HEK293 (cell line): ENCODE results near the gene LYL1.

Experiments
- CTCF ChIA-PET: fragments of 350-600 bp; formaldehyde crosslinking; extraction: SDS; loops from one replicate; lab custom pipeline; 2021; ENCODE audit warnings: antibody characterized with exemption; lab: Yijun Ruan, JAX
- POLR2A ChIA-PET: fragments of 300-600 bp; formaldehyde crosslinking; extraction: SDS; loops from one replicate; lab custom pipeline; 2020; ENCODE audit warnings: antibody characterized with exemption, inconsistent platforms; lab: Yijun Ruan, JAX
- H3K27ac ChIP-seq: fragments of 200-500 bp; sonication (Bioruptor generic); 2 replicates; pipeline ENCODE4 v1.5.1; 2014; ENCODE audit warnings: low read depth, low read length, control low read depth, inconsistent platforms; ENCODE audit errors: extremely low read depth
- H3K36me3 ChIP-seq, 2 experiments: fragments of 200-500 bp in 1 of 2; sonication (Bioruptor generic) in 1 of 2; 1 replicate in 1 of 2; 2 replicates in 1 of 2; pipeline ENCODE4 v1.5.1; 2014 to 2017; ENCODE audit warnings: inconsistent platforms in 2 of 2, low read length in 2 of 2; ENCODE audit not compliant: control insufficient read depth in 2 of 2, insufficient read depth in 1 of 2
- H3K4me1 ChIP-seq: fragments of 200-500 bp; sonication (Bioruptor generic); 2 replicates; pipeline ENCODE4 v1.5.1; 2014; ENCODE audit warnings: mild to moderate bottlenecking, low read length, inconsistent platforms; ENCODE audit not compliant: control insufficient read depth, insufficient read depth
- H3K4me3 ChIP-seq: 2 replicates; pipeline ENCODE4 v1.5.1; 2011; ENCODE audit warnings: low read depth, mild to moderate bottlenecking, control low read depth, low read length, moderate library complexity
- H3K9me3 ChIP-seq: fragments of 200-500 bp; sonication (Bioruptor generic); 2 replicates; pipeline ENCODE4 v1.5.1; 2014; ENCODE audit warnings: low read depth, low read length, inconsistent platforms; ENCODE audit not compliant: control insufficient read depth, insufficient read depth
- GFI1B ChIP-seq: fragments of 450-650 bp; formaldehyde crosslinking; IDR thresholded peaks from 2 replicates; pipeline ENCODE4 v1.5.1; 2016; ENCODE audit warnings: missing biosample characterization, missing genetic modification characterization
- GLIS2 ChIP-seq: fragments of 450-650 bp; formaldehyde crosslinking; IDR thresholded peaks from 2 replicates; pipeline ENCODE4 v1.5.1; 2016; ENCODE audit warnings: missing biosample characterization, missing genetic modification characterization
- IKZF3 ChIP-seq: fragments of 450-650 bp; IDR thresholded peaks from 2 replicates; pipeline ENCODE4 v1.5.0; 2018; ENCODE audit warnings: missing biosample characterization, mild to moderate bottlenecking, missing genetic modification characterization, moderate library complexity
- PBX3 ChIP-seq: sonication (generic); formaldehyde crosslinking; IDR thresholded peaks from 2 replicates; pipeline ENCODE4 v1.8.1; 2022; ENCODE audit warnings: mild to moderate bottlenecking, moderate library complexity, missing genetic modification reagents
- PRDM4 ChIP-seq: fragments of 450-650 bp; formaldehyde crosslinking; IDR thresholded peaks from 2 replicates; pipeline ENCODE4 v1.5.1; 2017; ENCODE audit warnings: missing biosample characterization, missing genetic modification characterization
- SP7 ChIP-seq: fragments of 450-650 bp; formaldehyde crosslinking; IDR thresholded peaks from 2 replicates; pipeline ENCODE4 v1.5.1; 2016; ENCODE audit warnings: missing biosample characterization, missing genetic modification characterization
- WT1 ChIP-seq: fragments of 450-650 bp; formaldehyde crosslinking; IDR thresholded peaks from 2 replicates; pipeline ENCODE4 v1.5.1; 2016; ENCODE audit warnings: missing biosample characterization, missing genetic modification characterization
- ZBTB7A ChIP-seq: fragments of 450-650 bp; formaldehyde crosslinking; IDR thresholded peaks from 2 replicates; pipeline ENCODE4 v1.5.1; 2016; ENCODE audit warnings: low read depth, missing biosample characterization, missing genetic modification characterization
- ZEB2 ChIP-seq: fragments of 450-650 bp; formaldehyde crosslinking; IDR thresholded peaks from 2 replicates; pipeline ENCODE4 v1.5.1; 2016; ENCODE audit warnings: missing biosample characterization, missing genetic modification characterization
- ZNF132 ChIP-seq: fragments of 450-650 bp; formaldehyde crosslinking; IDR thresholded peaks from 2 replicates; pipeline ENCODE4 v1.5.1; 2017; ENCODE audit warnings: missing biosample characterization, missing genetic modification characterization, borderline replicate concordance
- ZNF138 ChIP-seq: fragments of 450-650 bp; formaldehyde crosslinking; IDR thresholded peaks from 2 replicates; pipeline ENCODE4 v1.5.1; 2016; ENCODE audit warnings: missing biosample characterization, missing genetic modification characterization, borderline replicate concordance
- ZNF140 ChIP-seq: fragments of 450-650 bp; formaldehyde crosslinking; IDR thresholded peaks from 2 replicates; pipeline ENCODE4 v1.5.1; 2016; ENCODE audit warnings: missing biosample characterization, missing genetic modification characterization
- ZNF19 ChIP-seq: fragments of 450-650 bp; formaldehyde crosslinking; IDR thresholded peaks from 2 replicates; pipeline ENCODE4; 2016; ENCODE audit warnings: missing biosample characterization, missing genetic modification characterization, low read depth
- ZNF214 ChIP-seq: fragments of 450-650 bp; formaldehyde crosslinking; IDR thresholded peaks from 2 replicates; pipeline ENCODE4 v1.5.1; 2017; ENCODE audit warnings: missing biosample characterization, mild to moderate bottlenecking, missing genetic modification characterization, borderline replicate concordance
- ZNF223 ChIP-seq: fragments of 450-650 bp; formaldehyde crosslinking; IDR thresholded peaks from 2 replicates; pipeline ENCODE4 v1.5.1; 2016; ENCODE audit warnings: missing biosample characterization, missing genetic modification characterization
- ZNF341 ChIP-seq: fragments of 450-650 bp; formaldehyde crosslinking; IDR thresholded peaks from 2 replicates; pipeline ENCODE4; 2016; ENCODE audit warnings: low read depth, missing biosample characterization, missing genetic modification characterization
- ZNF350 ChIP-seq: fragments of 450-650 bp; formaldehyde crosslinking; IDR thresholded peaks from 2 replicates; pipeline ENCODE4 v1.5.0; 2017; ENCODE audit warnings: missing biosample characterization, mild to moderate bottlenecking, missing genetic modification characterization
- ZNF394 ChIP-seq: fragments of 450-650 bp; formaldehyde crosslinking; IDR thresholded peaks from 2 replicates; pipeline ENCODE4 v1.5.1; 2016; ENCODE audit warnings: missing biosample characterization, missing genetic modification characterization, mild to moderate bottlenecking, moderate library complexity, borderline replicate concordance
- ZNF398 ChIP-seq: fragments of 450-650 bp; formaldehyde crosslinking; IDR thresholded peaks from 2 replicates; pipeline ENCODE4 v1.5.1; 2017; ENCODE audit warnings: missing biosample characterization, missing genetic modification characterization
- ZNF747 ChIP-seq: fragments of 450-650 bp; formaldehyde crosslinking; IDR thresholded peaks from 2 replicates; pipeline ENCODE4 v1.5.1; 2016; ENCODE audit warnings: missing biosample characterization, missing genetic modification characterization
- ZSCAN30 ChIP-seq: fragments of 450-650 bp; IDR thresholded peaks from 2 replicates; pipeline ENCODE4 v1.5.1; 2018; ENCODE audit warnings: missing biosample characterization, mild to moderate bottlenecking, missing genetic modification characterization, moderate library complexity
- TF ChIP-seq, protein P1 (sequence below): fragments of 450-650 bp; formaldehyde crosslinking; IDR thresholded peaks from 2 replicates; pipeline ENCODE4 v1.5.1; 2016; ENCODE audit warnings: missing biosample characterization, missing genetic modification characterization, borderline replicate concordance

The LYL1 gene

GRCh38 chr19:13095934-13096927 is 6.4 kb downstream of the LYL1 start (continued):
- peak; percentile 20 for TF ChIP-seq ZNF398 (tag by site-specific recombination)
- peak; percentile 56; the same call in 1 of the 2 replicates for TF ChIP-seq ZNF341 (tag by site-specific recombination)
- no peak for TF ChIP-seq ZNF138 (tag by site-specific recombination)
- TF ChIP-seq, protein P1, sequence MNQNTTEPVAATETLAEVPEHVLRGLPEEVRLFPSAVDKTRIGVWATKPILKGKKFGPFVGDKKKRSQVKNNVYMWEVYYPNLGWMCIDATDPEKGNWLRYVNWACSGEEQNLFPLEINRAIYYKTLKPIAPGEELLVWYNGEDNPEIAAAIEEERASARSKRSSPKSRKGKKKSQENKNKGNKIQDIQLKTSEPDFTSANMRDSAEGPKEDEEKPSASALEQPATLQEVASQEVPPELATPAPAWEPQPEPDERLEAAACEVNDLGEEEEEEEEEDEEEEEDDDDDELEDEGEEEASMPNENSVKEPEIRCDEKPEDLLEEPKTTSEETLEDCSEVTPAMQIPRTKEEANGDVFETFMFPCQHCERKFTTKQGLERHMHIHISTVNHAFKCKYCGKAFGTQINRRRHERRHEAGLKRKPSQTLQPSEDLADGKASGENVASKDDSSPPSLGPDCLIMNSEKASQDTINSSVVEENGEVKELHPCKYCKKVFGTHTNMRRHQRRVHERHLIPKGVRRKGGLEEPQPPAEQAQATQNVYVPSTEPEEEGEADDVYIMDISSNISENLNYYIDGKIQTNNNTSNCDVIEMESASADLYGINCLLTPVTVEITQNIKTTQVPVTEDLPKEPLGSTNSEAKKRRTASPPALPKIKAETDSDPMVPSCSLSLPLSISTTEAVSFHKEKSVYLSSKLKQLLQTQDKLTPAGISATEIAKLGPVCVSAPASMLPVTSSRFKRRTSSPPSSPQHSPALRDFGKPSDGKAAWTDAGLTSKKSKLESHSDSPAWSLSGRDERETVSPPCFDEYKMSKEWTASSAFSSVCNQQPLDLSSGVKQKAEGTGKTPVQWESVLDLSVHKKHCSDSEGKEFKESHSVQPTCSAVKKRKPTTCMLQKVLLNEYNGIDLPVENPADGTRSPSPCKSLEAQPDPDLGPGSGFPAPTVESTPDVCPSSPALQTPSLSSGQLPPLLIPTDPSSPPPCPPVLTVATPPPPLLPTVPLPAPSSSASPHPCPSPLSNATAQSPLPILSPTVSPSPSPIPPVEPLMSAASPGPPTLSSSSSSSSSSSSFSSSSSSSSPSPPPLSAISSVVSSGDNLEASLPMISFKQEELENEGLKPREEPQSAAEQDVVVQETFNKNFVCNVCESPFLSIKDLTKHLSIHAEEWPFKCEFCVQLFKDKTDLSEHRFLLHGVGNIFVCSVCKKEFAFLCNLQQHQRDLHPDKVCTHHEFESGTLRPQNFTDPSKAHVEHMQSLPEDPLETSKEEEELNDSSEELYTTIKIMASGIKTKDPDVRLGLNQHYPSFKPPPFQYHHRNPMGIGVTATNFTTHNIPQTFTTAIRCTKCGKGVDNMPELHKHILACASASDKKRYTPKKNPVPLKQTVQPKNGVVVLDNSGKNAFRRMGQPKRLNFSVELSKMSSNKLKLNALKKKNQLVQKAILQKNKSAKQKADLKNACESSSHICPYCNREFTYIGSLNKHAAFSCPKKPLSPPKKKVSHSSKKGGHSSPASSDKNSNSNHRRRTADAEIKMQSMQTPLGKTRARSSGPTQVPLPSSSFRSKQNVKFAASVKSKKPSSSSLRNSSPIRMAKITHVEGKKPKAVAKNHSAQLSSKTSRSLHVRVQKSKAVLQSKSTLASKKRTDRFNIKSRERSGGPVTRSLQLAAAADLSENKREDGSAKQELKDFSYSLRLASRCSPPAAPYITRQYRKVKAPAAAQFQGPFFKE: no peak
- TF ChIP-seq ZSCAN30 (tag by site-specific recombination): no peak
- TF ChIP-seq WT1 (tag by site-specific recombination): peak; percentile 34; the same call in 1 of the 2 replicates
- no peak for TF ChIP-seq ZNF19

GRCh38 chr19:13095393-13095784 is 7.3 kb downstream of the LYL1 start:
- H3K4me3 ChIP-seq: no peak overlapping the region
- POLR2A ChIA-PET: interaction anchor here (0.5 to 1.8 kb wide), 6 partner anchors 53 to 339 kb away, joined by 3 to 9 read pairs (median 6); partner anchors contain the start of gene DAND5

GRCh38 chr19:13094771-13095392 is 7.8 kb downstream of the LYL1 start:
- H3K27ac ChIP-seq: no peak overlapping the region
- POLR2A ChIA-PET: interaction anchor here (0.5 to 1.8 kb wide), 5 partner anchors 54 to 126 kb away, joined by 3 to 9 read pairs (median 6); partner anchors contain the start of gene DAND5
- no peaks in the 10 kb centered on the region for H3K4me1 ChIP-seq
- no peaks in the 10 kb centered on the region for H3K9me3 ChIP-seq
- peaks cover 0 to 9% of the 10 kb centered on the region in 2 experiments; a peak in 1 of 3 replicates for H3K36me3 ChIP-seq
- no peak overlapping the region for H3K4me3 ChIP-seq
- CTCF ChIA-PET: interaction anchor here (1.0 to 7.7 kb wide), 20 partner anchors 9 to 183 kb away, joined by 3 to 274 read pairs (median 6); no protein-coding TSS in a partner anchor
- no peak for TF ChIP-seq SP7 (tag by site-specific recombination)
- TF ChIP-seq ZNF223: no peak
- TF ChIP-seq ZNF214 (tag by site-specific recombination): no peak
- no peak for TF ChIP-seq ZNF350 (tag by site-specific recombination)
- no peak for TF ChIP-seq ZNF747 (tag by site-specific recombination)
- TF ChIP-seq PBX3 (CRISPR knock-in tag): no peak
- no peak for TF ChIP-seq GFI1B
- TF ChIP-seq ZNF394 (tag by site-specific recombination): peak; percentile 85
- no peak for TF ChIP-seq PRDM4

More at GRCh38 chr19:13095393-13095784, 7.3 kb downstream of the LYL1 start:
- Histone ChIP-seq H3K36me3 (peaks cover 0 to 14% of the 10 kb centered on the region in 2 experiments; a peak in 1 of 3 replicates), H3K27ac (no peak overlapping the region), H3K4me1 (no peaks in the 10 kb centered on the region), H3K9me3 (no peaks in the 10 kb centered on the region)
- CTCF ChIA-PET: interaction anchor here (1.5 to 7.7 kb wide), 5 partner anchors 20 to 130 kb away, joined by 6 to 274 read pairs (median 46); no protein-coding TSS in a partner anchor
- no peak for TF ChIP-seq ZEB2 (tag by site-specific recombination)
- no peak for TF ChIP-seq ZNF140
- 0 out of 2 replicates have a peak, but pooled peaks have one; percentile 8 for TF ChIP-seq IKZF3 (tag by site-specific recombination)
- 0 out of 2 replicates have a peak, but pooled peaks have one; percentile 13 for TF ChIP-seq GLIS2 (tag by site-specific recombination)
- TF ChIP-seq ZNF132 (tag by site-specific recombination): no peak
- no peak for TF ChIP-seq ZBTB7A
